ENCODE measurements around the gene NADSYN1.

The NADSYN1 gene

GRCh38 chr11:71498091-71498490 is 45.1 kb downstream of the NADSYN1 start:
- no peak overlapping the region for H3K4me3 ChIP-seq (ENCODE audit: low read length)
- TF ChIP-seq CTCF (conservative IDR thresholded peaks at IDR 0.05; ENCODE audit: low read length) = no peak
- DNase-seq (ENCODE audit: low read depth) = no peak

- H3K4me3 ChIP-seq (ENCODE audit: low read length) = no peak overlapping the region
Observed at GRCh38 chr11:71499125-71499524, 46.1 kb downstream of the NADSYN1 start.

GRCh38 chr11:71499546-71499945 is 46.5 kb downstream of the NADSYN1 start:
- no peak overlapping the region for H3K4me3 ChIP-seq (ENCODE audit: low read length)
- TF ChIP-seq CTCF (conservative IDR thresholded peaks at IDR 0.05; ENCODE audit: low read length) = no peak
- DNase-seq (ENCODE audit: low read depth) = no peak

More at GRCh38 chr11:71499125-71499524, 46.1 kb downstream of the NADSYN1 start:
- TF ChIP-seq CTCF (conservative IDR thresholded peaks at IDR 0.05; ENCODE audit: low read length) = no peak
- DNase-seq (ENCODE audit: low read depth) = peak; percentile 26

GRCh38 chr11:71500601-71501021 is 47.6 kb downstream of the NADSYN1 start:
- H3K4me3 ChIP-seq (ENCODE audit: low read length) = no peak overlapping the region
- DNase-seq (ENCODE audit: low read depth) = no peak
- TF ChIP-seq CTCF (conservative IDR thresholded peaks at IDR 0.05; ENCODE audit: low read length) = no peak

- H3K4me3 ChIP-seq (ENCODE audit: low read length) = no peak overlapping the region
- DNase-seq (ENCODE audit: low read depth) = no peak
- no peak for TF ChIP-seq CTCF (conservative IDR thresholded peaks at IDR 0.05; ENCODE audit: low read length)
Observed at GRCh38 chr11:71501071-71501985, 48.3 kb downstream of the NADSYN1 start.

- no peak for TF ChIP-seq CTCF (conservative IDR thresholded peaks at IDR 0.05; ENCODE audit: low read length)
- H3K4me3 ChIP-seq (ENCODE audit: low read length) = no peak overlapping the region
- no peak for DNase-seq (ENCODE audit: low read depth)
Observed at GRCh38 chr11:71502026-71502425, 49.0 kb downstream of the NADSYN1 start.

GRCh38 chr11:71502871-71503435 is 50.0 kb downstream of the NADSYN1 start:
- no peak overlapping the region for H3K4me3 ChIP-seq (ENCODE audit: low read length)
- DNase-seq (ENCODE audit: low read depth) = no peak
- no peak for TF ChIP-seq CTCF (conservative IDR thresholded peaks at IDR 0.05; ENCODE audit: low read length)
